Middle frontal gyrus (tissue), 1 donor: Measurements from ENCODE around the gene HSPB8.
"Not testable (repeated sequence)": the region's sequence is repeated elsewhere in the genome, so short reads cannot be mapped to it uniquely, and the experiment has no call there.

Source experiments
- DNase-seq: peaks from one replicate; pipeline ENCODE4 v3.0.0-alpha.2; 2015; ENCODE audit warnings: low spot score; ENCODE audit errors: extremely low spot score

Gene HSPB8

DNA sequence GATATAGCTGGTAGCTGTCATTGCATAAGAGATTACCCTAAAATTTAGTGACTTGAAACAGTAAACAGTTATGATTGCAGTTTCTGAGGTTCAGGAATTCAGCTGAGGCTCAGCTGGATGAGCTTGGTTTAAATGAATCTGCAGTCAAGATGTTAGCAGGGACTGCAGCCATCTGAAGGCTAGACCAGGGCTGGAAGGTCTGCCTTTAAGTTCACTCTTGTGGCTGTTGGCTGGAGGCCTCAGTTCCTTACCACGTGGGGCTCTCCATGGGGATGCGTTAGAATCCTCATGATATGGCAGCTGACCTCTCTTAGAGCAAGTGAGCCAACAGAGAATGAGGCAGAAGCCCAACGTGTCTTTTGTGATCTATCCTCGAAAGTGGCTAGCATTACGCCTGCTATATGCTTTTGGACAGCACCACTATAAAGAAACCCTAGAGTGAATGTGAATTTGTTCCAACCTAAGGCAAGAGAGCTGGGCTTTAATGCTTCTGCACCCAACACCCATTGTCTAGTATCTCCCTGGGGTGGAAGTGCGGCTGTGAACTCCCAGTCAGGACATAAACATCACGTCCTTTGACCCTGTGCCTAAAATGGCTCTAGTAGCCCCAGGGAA is 26.0 kb downstream of the HSPB8 start:
- DNase-seq: no peak

- no peak for DNase-seq
These were observed 27.8 kb downstream of the HSPB8 start for GRCh38 chr12:119206348-119207062.

DNA sequence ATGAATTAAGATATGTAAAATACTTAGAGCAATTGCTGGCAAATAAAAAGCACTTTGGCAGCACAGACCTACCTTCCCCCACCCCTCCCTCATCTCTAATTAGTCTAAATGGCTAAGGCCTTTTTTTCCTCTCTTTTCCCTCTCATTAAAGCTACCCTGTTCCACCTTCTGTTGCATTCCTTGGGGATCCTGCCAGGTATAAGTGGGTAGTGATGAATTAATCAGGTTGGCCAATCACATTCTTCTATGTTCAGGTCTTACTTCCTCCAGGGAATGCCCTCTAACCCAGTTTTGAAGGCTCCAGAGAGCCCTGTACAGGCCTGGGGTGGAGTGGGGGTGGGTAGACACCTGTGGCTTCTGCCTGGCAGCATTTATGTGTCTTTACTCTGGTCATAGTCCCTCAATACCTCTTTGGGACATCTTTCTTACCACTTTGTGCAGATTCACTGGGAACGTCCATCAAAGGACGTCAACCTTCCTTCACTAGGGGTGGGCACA is 28.4 kb downstream of the HSPB8 start:
- no peak for DNase-seq

DNA sequence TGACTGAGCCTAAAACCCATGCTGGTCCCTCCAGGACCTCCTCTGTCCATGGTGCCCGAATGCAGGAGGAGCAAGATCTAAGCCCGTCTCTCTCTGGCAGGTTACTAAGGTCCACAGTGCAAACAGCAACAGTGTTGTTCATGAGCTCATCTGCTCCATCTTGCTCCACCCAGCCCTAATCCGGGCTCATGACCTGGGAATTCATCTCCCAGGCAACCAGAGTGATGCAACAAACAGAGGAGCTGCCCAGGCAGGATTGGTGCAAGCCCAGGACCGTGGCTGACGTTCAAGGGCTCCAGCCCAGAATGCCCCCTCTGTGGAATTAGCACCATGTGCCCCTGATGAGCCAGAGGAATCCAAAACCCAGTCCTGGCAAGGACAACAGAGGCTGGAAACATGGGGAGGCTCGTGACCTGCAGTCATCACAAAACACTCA is 29.9 kb downstream of the HSPB8 start:
- DNase-seq: no peak

- DNase-seq: no peak
These were observed 33.2 kb downstream of the HSPB8 start for GRCh38 chr12:119211884-119212283.

- no peak for DNase-seq
These were observed 37.4 kb downstream of the HSPB8 start for GRCh38 chr12:119216084-119216483.

DNA sequence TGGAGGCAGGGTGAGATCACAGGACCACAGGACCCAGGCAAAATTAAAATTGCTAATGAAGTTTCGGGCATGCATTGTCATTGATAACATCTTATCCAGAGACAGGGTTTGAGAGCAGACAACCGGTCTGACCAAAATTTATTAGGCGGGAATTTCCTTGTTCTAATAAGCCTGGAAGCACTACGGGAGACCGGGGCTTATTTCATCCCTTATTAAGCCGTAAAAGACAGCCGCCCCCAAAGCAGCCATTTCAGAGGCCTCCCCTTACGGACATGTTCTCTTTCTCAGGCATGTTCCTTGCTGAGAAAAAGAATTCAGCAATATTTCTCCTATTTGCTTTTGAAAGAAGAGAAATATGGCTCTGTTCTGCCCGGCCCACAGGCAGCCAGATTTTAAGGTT is 40.1 kb downstream of the HSPB8 start:
- not testable (repeated sequence) for DNase-seq

DNA sequence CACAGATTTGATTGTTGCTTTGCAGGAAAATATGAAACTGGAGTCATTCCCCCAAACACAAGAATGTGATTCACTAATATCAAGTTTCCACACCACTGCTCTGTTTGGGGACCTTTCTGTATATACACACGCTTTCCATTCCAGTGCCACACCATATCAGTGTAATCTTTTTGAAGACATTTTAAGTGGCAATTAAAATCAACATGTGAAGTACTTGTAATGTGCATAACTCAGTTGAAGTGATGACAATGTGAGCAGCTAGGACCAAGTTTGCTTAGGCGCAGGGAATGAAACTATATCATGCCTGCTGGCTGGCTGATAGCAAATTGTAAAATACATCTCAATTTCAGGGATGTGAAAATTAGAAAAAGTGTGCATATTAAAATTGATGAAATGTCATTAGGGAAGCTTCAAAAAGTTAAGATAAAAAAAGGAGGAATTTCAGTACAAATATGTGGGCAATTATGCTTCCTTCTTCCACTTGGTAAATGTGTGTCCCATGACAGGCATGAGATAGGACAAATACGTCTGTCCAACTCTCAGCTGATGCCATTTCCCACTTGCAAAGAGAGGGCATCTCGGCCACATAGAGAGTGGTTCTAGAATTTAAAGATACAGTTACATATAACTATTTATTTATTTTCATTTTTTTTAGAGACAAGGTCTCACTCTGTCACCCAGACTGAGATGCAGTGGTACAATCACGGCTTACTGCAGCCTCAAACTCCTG is 43.7 kb downstream of the HSPB8 start:
- DNase-seq: no peak

- no peak for DNase-seq
These were observed 46.7 kb downstream of the HSPB8 start for GRCh38 chr12:119225454-119225853.

DNA sequence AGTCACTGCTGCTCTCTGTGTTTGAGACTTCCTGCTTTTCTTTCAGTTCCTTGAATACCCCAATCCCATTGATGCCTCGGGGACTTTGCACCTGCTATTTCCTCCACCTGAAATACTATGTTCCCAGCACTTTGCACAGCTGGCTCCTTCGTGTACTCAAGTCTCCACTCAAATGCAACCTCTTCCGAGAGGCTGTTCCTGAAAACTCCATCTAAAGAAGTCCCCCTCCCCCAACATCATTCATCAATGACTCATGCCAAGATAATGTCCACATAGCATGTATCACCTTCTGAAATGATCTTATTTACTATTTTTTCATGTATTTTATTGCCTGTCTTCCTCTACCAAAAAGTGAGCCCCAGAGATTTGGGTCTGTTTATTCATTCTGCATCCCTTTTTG is 48.6 kb downstream of the HSPB8 start:
- DNase-seq: no peak

GRCh38 chr12:119229205-119229604 is 50.5 kb downstream of the HSPB8 start:
- DNase-seq: no peak

DNA sequence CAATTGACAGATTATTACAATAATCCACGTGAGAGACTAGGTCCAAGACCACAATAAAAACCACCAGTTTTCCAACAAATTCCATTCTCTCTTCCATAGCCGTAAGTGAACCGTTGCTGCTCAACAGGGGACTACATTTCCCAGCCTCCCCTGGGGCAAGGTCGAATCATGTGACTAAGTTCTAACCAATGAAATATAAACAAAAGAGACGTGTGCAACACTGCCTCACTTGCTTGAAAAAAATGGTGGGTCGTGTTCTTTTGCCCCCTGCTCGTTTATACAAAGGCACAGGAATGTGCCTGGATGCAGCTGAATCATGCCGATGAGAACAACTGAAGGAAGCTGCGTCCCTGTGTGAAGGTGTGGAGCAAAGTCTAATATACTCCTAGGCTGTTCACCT is 51.1 kb downstream of the HSPB8 start:
- DNase-seq: no peak

GRCh38 chr12:119230807-119231206 is 52.1 kb downstream of the HSPB8 start:
- DNase-seq: no peak

GRCh38 chr12:119231774-119232173 is 53.0 kb downstream of the HSPB8 start:
- no peak for DNase-seq

DNA sequence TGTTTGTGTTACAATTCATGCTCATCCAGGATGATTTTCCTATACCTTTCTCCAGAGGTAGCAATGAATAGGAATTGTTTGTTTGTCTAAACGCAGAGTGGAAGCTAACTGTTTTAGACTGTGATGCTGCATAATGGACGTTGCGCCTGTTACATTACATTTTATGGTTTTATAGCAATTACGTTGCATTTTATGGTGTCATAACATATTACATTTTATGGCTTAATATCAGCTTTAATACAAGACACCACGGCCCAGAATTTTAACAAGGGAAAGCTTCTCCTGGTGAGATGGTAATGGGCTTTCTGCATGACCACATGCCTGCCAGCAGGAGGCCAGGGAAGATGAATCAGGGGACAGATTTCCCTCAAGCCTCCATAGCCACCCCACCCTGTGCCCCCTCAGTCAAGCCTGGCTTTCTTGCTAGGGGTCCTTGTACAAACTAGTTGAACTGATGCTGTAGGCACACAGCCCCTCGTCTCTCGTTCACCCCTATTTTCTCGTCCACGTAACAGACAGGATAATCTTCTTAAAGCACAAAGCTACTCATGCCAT is 56.5 kb downstream of the HSPB8 start:
- DNase-seq: no peak

DNA sequence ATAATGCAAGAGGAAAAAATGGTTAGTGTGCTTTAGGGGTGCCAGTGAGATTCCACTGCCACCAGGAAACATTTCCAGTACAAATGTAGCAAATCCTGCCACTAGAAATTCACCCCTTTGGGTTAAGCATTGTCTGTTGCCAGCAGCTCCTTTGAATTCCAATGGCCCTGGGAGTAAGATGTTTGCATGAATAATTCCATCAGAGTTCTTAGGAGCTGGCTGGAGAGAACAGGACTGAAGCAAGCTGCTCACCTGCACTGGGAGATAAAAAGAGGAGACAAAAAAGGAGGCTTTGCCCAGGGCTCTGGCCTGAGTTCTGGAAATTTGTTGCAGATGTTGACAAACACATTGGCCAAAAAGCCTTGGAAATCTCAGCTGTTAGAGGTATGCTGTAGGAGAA is 57.6 kb downstream of the HSPB8 start:
- DNase-seq: no peak

GRCh38 chr12:119239040-119239439 is 60.3 kb downstream of the HSPB8 start:
- DNase-seq: no peak

DNA sequence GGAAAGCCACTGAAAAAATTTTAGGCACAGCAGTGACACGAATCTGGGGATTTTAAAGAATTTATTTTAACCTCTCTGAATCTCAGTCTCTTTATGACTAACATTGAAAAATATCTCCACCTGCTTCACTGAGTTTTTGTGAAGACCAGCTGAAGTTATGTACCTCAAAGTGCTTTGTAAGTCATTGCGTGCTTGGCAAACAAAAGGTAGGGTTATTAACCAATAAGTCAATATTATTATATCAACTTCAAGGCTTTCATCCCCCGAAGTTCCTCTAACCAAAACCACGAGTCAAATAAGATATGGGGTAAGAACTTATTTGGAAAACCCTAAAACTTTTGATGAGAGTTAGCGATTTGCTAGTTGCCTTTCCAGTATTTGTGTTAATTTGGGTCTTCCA is 62.3 kb downstream of the HSPB8 start:
- no peak for DNase-seq

GRCh38 chr12:119241580-119242169 is 62.9 kb downstream of the HSPB8 start:
- no peak for DNase-seq
